Osteoblast (primary cell): ENCODE data around the gene LRMDA. TPM values are rescaled to one million over a fixed set of nuclear protein-coding genes. Genes with fewer than 3 reads are reported as not detected.

Experiments
- DNase-seq: peaks from one replicate; pipeline ENCODE4 v3.0.0; 2011; ENCODE audit warnings: low spot score, mixed read lengths; ENCODE audit not compliant: insufficient read length; ENCODE audit errors: missing footprints
- H2AFZ ChIP-seq: 2 replicates; pipeline ENCODE4 v1.6.0; 2011; ENCODE audit warnings: mild to moderate bottlenecking, low read length
- H3K27ac ChIP-seq: 2 replicates; pipeline ENCODE4 v1.5.1; 2011; ENCODE audit warnings: mild to moderate bottlenecking, low read depth, low read length, moderate library complexity
- H3K27me3 ChIP-seq: 2 replicates; pipeline ENCODE4 v1.6.0; 2012; ENCODE audit warnings: mild to moderate bottlenecking, control low read depth, inconsistent platforms, low read length, moderate library complexity; ENCODE audit not compliant: insufficient read depth
- H3K36me3 ChIP-seq: 2 replicates; pipeline ENCODE4 v1.5.1; 2011; ENCODE audit warnings: mild to moderate bottlenecking, low read length, control low read depth, moderate library complexity; ENCODE audit not compliant: insufficient read depth
- H3K4me1 ChIP-seq: 2 replicates; pipeline ENCODE4 v1.5.1; 2011; ENCODE audit warnings: mild to moderate bottlenecking, low read length, control low read depth, moderate library complexity; ENCODE audit not compliant: insufficient read depth
- H3K4me2 ChIP-seq: 2 replicates; pipeline ENCODE4 v1.6.0; 2011; ENCODE audit warnings: mild to moderate bottlenecking, low read length; ENCODE audit not compliant: insufficient read depth
- H3K4me3 ChIP-seq: fragments of 200-600 bp; sonication (generic); 3 replicates; pipeline ENCODE4 v1.5.1; 2012; ENCODE audit warnings: mild to moderate bottlenecking, low read length, inconsistent platforms; ENCODE audit not compliant: insufficient read depth
- H3K79me2 ChIP-seq: 2 replicates; pipeline ENCODE4 v1.6.0; 2012; ENCODE audit warnings: mild to moderate bottlenecking, low read length, control low read depth, inconsistent platforms; ENCODE audit not compliant: insufficient read depth
- H3K9me3 ChIP-seq: 2 replicates; pipeline ENCODE4 v1.5.1; 2011; ENCODE audit warnings: low read depth, low read length, control low read depth
- H4K20me1 ChIP-seq: 2 replicates; pipeline ENCODE4 v1.6.0; 2012; ENCODE audit warnings: mild to moderate bottlenecking, low read length, control low read depth; ENCODE audit not compliant: insufficient read depth
- CTCF ChIP-seq: IDR thresholded peaks from 2 replicates; pipeline ENCODE4 v1.5.1; 2011; ENCODE audit warnings: mild to moderate bottlenecking, low read depth, low read length, moderate library complexity; ENCODE audit errors: extremely low read depth
- total RNA-seq: library from RNA; depleted of rRNA; stranded (reverse); fragments of >200 nt; gene quantifications from 2 replicates; pipeline ENCODE4 v1.2.3, GENCODE V29; 2012

LRMDA gene
- total RNA-seq, 1 donor: 18.5 TPM

- peak overlapping the region; percentile 97 for H2AFZ ChIP-seq
- TF ChIP-seq CTCF: no peak
Observed at GRCh38 chr10:75402486-75403143, 28.8 kb upstream of the LRMDA start.

GRCh38 chr10:75403144-75403938, 28.1 kb upstream of the LRMDA start:
- H3K4me2 ChIP-seq: peak overlapping the region; percentile 98
- H3K27ac ChIP-seq: peak overlapping the region; percentile 79
- no peaks in the 10 kb centered on the region for H3K9me3 ChIP-seq
- peaks cover 3% of the 10 kb centered on the region for H3K36me3 ChIP-seq
- peak overlapping the region; percentile 97 for H2AFZ ChIP-seq
- H4K20me1 ChIP-seq: peaks cover 16% of the 10 kb centered on the region
- peaks cover 28% of the 10 kb centered on the region for H3K79me2 ChIP-seq
- peak overlapping the region; percentile 100 for H3K4me3 ChIP-seq
- no peaks in the 10 kb centered on the region for H3K27me3 ChIP-seq
- TF ChIP-seq CTCF: no peak
- H3K4me1 ChIP-seq: peaks cover 14% of the 10 kb centered on the region
- peak; percentile 97 for DNase-seq

More at GRCh38 chr10:75402486-75403143, 28.8 kb upstream of the LRMDA start:
- peak; percentile 90 for DNase-seq
- H3K4me1 ChIP-seq: peaks cover 14% of the 10 kb centered on the region
- no peaks in the 10 kb centered on the region for H3K9me3 ChIP-seq
- H3K4me2 ChIP-seq: peak overlapping the region; percentile 98
- H3K27me3 ChIP-seq: no peaks in the 10 kb centered on the region
- peak overlapping the region; percentile 100 for H3K4me3 ChIP-seq
- peak overlapping the region; percentile 79 for H3K27ac ChIP-seq
- H3K36me3 ChIP-seq: peaks cover 3% of the 10 kb centered on the region
- H3K79me2 ChIP-seq: peaks cover 33% of the 10 kb centered on the region
- H4K20me1 ChIP-seq: peaks cover 17% of the 10 kb centered on the region

GRCh38 chr10:75403939-75404814, 27.2 kb upstream of the LRMDA start:
- Histone ChIP-seq H4K20me1 (peaks cover 8% of the 10 kb centered on the region), H3K27ac (no peak overlapping the region), H3K4me3 (peak overlapping the region; percentile 100), H3K4me1 (peaks cover 12% of the 10 kb centered on the region), H3K9me3 (no peaks in the 10 kb centered on the region), H3K27me3 (no peaks in the 10 kb centered on the region), H3K4me2 (peak overlapping the region; percentile 98), H3K79me2 (peaks cover 19% of the 10 kb centered on the region), H3K36me3 (no peaks in the 10 kb centered on the region), H2AFZ (no peak overlapping the region)
- TF ChIP-seq CTCF: no peak
- DNase-seq: peak; percentile 83
